Measurements from ENCODE around the gene SYPL1.

SYPL1 gene

DNA sequence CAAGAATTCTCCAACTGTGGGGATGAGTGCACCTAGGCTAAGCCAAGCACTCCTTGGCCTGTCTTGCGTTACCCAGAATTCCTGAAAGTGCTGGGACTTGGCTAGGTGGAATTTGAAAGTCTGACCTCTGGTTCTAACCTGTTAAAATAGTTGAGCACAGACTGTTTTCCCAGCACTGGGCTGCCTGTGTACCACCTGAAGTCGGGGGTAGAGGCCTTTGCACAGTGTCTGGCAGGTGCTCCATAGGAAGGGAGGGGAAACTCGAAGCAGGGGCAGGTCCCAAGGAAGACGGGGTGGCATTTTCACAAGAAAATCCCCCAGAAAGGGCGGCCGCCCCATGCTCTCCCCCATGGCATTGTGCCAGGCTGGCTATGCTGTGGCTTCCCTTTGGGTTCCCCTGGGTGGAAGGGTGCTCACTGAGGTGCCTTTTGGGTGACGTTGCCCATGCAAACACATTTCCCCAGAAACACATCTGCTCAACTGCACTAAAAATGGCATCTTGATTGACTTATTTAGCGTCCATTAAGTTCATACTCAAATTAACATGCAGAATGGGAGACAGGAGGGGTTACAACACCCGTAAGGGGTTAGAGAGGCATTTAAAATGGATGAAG, 62.9 kb downstream of the SYPL1 start:
- TF ChIP-seq, protein P1, sequence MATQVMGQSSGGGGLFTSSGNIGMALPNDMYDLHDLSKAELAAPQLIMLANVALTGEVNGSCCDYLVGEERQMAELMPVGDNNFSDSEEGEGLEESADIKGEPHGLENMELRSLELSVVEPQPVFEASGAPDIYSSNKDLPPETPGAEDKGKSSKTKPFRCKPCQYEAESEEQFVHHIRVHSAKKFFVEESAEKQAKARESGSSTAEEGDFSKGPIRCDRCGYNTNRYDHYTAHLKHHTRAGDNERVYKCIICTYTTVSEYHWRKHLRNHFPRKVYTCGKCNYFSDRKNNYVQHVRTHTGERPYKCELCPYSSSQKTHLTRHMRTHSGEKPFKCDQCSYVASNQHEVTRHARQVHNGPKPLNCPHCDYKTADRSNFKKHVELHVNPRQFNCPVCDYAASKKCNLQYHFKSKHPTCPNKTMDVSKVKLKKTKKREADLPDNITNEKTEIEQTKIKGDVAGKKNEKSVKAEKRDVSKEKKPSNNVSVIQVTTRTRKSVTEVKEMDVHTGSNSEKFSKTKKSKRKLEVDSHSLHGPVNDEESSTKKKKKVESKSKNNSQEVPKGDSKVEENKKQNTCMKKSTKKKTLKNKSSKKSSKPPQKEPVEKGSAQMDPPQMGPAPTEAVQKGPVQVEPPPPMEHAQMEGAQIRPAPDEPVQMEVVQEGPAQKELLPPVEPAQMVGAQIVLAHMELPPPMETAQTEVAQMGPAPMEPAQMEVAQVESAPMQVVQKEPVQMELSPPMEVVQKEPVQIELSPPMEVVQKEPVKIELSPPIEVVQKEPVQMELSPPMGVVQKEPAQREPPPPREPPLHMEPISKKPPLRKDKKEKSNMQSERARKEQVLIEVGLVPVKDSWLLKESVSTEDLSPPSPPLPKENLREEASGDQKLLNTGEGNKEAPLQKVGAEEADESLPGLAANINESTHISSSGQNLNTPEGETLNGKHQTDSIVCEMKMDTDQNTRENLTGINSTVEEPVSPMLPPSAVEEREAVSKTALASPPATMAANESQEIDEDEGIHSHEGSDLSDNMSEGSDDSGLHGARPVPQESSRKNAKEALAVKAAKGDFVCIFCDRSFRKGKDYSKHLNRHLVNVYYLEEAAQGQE (IDR thresholded peaks at IDR 0.05; ENCODE audit: insufficient read depth in 1 of 2, low read depth in 2 of 2, low read length in 2 of 2): no peak
- TF ChIP-seq FOXP2 (optimal IDR thresholded peaks at IDR 0.05; ENCODE audit: borderline replicate concordance, extremely low read depth, extremely low read length, insufficient read depth): no peak
- TF ChIP-seq TAF1 (IDR thresholded peaks at IDR 0.05; ENCODE audit: borderline replicate concordance, insufficient read depth, low read length): no peak

DNA sequence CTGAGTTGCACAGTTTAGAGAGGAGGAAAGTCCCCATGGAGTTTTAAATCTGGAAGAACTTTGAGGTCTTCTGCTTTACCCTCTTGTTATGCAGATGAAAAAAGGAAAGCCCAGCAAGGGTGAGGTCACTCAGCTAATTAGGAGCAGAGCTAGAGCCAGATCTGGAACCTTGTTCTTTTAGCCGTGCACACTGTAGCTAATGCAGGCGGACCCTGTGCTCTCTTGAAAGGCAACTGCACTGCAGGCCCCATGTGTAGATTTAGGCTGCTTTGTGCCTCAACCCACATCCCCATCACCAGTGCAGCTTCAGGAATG, 63.4 kb downstream of the SYPL1 start:
- TF ChIP-seq, protein P1 (IDR thresholded peaks at IDR 0.05; ENCODE audit: insufficient read depth in 1 of 2, low read depth in 2 of 2, low read length in 2 of 2): no peak
- TF ChIP-seq TAF1 (IDR thresholded peaks at IDR 0.05; ENCODE audit: borderline replicate concordance, insufficient read depth, low read length): no peak

DNA sequence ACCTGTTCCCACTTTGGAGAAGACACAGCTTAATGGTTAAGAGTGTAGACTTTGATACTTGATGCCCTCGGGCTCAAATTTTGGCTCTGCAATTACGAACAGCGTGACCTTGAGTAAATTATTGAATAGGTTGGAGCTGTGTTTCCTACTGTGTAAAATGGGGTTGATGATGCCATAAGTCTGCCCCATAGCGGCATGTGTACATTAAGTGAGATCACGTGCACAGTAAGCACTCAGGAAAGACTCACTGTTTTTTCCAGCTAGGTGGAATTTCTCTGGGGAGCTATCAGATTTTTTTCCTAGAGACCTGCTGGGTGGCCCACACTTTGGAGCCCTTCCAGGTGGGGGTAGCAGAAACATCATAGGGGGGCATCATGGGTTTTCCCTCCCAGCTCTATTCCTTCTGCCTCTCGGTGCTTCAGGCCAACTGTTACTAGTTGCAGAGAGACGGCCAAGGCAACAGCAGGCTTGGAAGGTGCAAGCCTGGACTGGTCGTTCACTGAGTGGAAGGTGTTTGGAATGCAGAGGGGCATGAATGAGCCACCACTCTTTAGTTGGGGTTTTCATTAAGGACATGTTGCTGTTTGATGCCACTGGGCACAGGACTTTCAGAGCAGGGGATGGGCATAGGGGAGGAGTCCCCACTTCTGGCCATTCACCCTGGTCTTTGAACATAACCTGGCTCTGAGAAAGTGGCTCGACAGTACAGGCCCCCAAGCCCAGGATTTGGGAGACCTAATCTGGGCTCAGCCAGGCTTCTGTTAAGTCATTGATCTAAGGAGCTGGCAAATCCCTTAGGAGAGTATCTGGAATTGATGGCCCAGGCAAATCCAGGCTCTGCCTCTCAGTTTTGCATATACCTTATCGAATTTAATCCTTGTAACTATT, 64.0 kb downstream of the SYPL1 start:
- TF ChIP-seq, protein P1 (IDR thresholded peaks at IDR 0.05; ENCODE audit: insufficient read depth in 1 of 2, low read depth in 2 of 2, low read length in 2 of 2): no peak
- no peak for TF ChIP-seq FOXP2 (optimal IDR thresholded peaks at IDR 0.05; ENCODE audit: borderline replicate concordance, extremely low read depth, extremely low read length, insufficient read depth)
- TF ChIP-seq SIN3A (IDR thresholded peaks at IDR 0.05; ENCODE audit: borderline replicate concordance, insufficient read depth, low read length): no peak
- no peak for TF ChIP-seq POLR2AphosphoS5 (IDR thresholded peaks at IDR 0.05; ENCODE audit: low read depth, low read length)
- TF ChIP-seq TAF1 (IDR thresholded peaks at IDR 0.05; ENCODE audit: borderline replicate concordance, insufficient read depth, low read length): no peak

DNA sequence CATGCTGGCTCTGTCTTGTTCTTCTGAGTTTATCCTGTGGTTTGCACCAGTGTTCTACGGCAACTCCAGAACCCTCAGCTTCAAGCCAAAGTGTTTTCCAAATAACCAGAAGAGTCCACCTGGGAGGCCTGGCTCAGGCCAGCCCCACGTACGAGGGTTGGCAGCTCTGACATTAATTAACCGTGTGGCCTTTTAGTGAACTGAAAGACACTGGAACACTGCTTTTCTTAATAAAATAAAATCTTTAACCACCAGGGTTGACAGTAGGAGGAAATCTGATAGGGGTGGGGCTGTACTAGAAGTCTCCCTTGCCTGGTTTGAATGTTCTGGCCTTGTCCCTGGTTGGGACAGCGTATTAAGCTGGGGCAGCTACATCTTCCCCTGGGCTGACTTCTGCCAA, 64.9 kb downstream of the SYPL1 start:
- TF ChIP-seq, protein P1 (IDR thresholded peaks at IDR 0.05; ENCODE audit: insufficient read depth in 1 of 2, low read depth in 2 of 2, low read length in 2 of 2): no peak
- TF ChIP-seq POLR2AphosphoS5 (IDR thresholded peaks at IDR 0.05; ENCODE audit: low read depth, low read length): no peak
- TF ChIP-seq SIN3A (IDR thresholded peaks at IDR 0.05; ENCODE audit: borderline replicate concordance, insufficient read depth, low read length): no peak
- no peak for TF ChIP-seq TAF1 (IDR thresholded peaks at IDR 0.05; ENCODE audit: borderline replicate concordance, insufficient read depth, low read length)
- TF ChIP-seq FOXP2 (optimal IDR thresholded peaks at IDR 0.05; ENCODE audit: borderline replicate concordance, extremely low read depth, extremely low read length, insufficient read depth): no peak

All from PFSK-1 (cell line).